NCI-H187 (cell line): ENCODE results near the gene RBBP8NL.

Experiments
- DNase-seq, 2 experiments: peaks; one replicate each; lab custom pipeline; 2025; lab: John Stamatoyannopoulos, UW

Gene RBBP8NL

GRCh38 chr20:62427172-62428001, at the start of gene RBBP8NL:
Gene RBBP8NL, minus strand, starts transcription at chr20:62427539. Its CDS starts 7,892 bp downstream, at chr20:62419647.
- DNase-seq: no peak

- DNase-seq: no peak
Measured at GRCh38 chr20:62476056-62476838, 48.9 kb upstream of the RBBP8NL start.

DNA sequence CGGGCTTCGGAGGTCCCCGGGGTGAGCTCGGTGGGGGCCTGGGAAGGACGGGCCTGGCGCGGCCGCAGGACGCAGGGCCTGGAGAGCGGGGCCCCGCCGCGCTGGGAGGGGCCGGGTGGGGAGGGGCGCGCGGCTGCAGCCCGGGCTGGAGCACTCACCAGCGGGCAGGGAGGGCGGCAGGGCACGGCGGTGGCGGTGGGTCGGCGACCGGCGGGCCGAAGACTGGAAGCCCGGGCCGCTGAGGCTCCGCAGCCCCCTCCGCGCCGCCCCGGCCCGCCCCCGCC, 48.4 kb upstream of the RBBP8NL start, which contains the start of gene GATA5:
Gene GATA5, minus strand, starts transcription at position 224 of the 284 bp plus-strand sequence. CDS start 474 bp downstream, outside the sequence.
- DNase-seq: no peak

DNA sequence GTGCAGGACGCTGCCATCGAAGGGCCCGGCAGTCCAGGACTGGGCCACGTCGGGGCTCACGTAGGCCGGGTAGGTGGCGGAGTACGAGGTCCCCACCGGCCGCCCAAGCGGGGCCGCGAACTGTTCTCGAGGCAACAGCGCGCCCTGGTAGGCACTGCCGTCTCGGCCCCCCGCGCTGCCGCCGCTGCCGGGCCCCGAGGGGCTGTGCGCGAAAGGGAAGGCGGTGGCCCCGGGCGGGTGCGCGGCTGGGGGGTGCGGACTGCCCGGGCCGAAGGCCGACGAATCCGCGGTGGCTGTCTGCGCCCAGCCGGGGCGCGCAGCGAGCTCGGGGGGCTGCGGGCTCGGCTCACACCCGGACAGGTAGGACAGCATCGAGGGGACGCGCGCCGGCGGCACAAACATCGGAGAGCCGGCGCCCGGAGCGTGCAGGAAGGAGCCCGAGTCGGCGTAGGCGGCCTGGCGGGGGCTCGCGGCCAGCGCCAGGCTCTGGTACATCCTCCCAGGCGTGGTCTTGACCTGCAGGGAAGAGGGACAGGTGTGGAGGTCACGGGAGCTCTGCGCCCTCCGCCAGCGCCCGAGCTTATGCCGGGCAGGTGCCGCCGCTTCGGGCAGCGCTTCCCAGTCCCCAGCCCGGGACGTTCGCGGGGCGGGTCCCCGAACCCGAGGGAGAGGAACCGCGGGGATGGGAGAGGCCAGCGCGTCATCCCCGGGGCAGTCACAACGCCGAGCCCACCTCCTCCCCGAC, 47.9 kb upstream of the RBBP8NL start:
- DNase-seq: no peak

DNA sequence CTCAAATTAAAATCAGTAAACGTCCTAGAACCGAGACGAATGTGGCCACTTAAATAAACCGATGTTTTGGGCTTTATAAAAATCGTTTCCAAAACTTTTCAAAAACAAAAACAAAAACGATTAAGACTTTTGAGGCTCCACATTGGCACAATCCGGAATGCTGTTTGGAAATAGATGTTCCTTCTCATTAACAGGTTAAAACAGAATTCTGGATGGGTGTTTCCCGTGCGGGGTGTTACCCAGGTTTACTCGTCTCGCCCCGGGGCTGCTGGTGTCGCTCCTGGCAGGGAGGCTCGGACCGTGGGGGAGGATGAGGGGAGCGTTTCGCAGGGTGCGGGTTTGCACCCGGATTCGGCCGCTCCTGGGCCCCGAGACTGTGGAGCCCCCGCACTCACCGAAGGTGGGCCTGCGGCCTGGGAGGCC, 47.3 kb upstream of the RBBP8NL start:
- no peak for DNase-seq

- no peak for DNase-seq
Measured at GRCh38 chr20:62473717-62474603, 46.6 kb upstream of the RBBP8NL start.

DNA sequence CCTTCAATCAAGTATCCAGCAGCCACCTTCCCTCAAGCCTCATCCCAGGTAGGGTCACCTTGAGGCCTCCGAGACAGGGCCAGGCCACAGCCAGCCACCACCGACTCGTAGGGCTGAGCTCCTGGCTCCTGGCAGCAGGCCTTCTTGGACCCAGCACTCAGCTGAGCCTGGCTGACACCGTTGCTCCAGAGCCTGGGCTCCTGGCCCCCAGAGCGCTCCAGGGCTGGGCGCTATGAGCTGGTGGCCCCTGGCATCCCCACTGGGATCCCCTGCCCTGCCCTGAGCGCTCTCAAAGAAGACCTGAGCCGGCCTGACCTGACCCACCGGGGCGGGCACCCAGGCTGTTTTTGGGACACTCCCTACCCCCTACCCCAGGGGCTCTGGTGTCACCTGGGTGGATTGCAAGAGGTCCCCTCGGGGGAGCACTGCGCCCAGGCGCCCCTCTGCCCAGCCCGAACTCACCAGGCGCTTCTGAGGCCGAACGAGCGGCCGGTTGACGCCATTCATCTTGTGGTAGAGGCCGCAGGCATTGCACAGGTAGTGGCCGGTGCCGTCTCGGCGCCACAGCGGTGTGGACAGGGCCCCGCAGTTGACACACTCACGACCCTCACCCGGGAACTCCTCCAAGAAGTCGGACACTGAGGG, 45.7 kb upstream of the RBBP8NL start:
- DNase-seq: no peak

DNA sequence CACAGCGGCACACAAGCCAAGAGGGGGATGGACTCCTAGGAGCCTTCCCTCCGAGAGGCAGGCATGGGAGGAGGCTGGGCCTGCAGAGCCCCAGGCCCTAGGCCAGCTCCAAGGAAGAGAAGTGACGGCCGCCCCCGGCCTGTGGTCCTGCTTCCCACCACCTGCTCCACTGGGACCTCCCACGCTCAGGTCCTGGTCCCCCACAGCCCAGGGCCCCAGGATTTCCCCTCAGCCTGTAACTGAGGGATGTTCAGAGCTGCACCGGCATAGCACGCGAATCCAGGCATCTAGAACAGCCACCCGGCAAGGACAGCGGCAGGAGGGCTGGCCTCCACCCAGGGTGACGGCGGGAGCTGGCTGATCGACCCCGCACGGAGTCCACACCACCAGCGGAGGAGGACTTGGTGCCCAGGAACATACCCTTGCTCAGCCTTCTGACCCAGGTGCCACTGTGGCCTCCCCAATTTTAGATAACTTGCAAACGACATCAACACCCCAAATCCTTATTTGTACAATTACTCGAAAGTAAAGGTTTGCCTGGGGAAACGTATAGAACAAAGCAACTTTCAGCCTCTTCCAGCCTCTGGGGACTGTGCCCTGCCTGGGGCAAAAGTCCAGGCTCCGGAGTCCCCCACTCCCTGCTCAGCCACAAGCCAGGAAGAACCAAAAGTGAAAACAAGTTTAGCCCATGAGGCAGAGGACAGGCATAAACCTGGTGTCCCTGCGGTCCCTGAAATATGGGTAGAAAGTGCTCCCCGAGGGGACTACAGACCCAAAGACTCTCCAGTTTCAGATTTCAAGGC, 45.0 kb upstream of the RBBP8NL start:
- no peak for DNase-seq

- no peak for DNase-seq
Measured at GRCh38 chr20:62470459-62470858, 43.1 kb upstream of the RBBP8NL start.

- DNase-seq: no peak
Measured at GRCh38 chr20:62470001-62470400, 42.7 kb upstream of the RBBP8NL start.

GRCh38 chr20:62469352-62469751, 42.0 kb upstream of the RBBP8NL start:
- no peak for DNase-seq

DNA sequence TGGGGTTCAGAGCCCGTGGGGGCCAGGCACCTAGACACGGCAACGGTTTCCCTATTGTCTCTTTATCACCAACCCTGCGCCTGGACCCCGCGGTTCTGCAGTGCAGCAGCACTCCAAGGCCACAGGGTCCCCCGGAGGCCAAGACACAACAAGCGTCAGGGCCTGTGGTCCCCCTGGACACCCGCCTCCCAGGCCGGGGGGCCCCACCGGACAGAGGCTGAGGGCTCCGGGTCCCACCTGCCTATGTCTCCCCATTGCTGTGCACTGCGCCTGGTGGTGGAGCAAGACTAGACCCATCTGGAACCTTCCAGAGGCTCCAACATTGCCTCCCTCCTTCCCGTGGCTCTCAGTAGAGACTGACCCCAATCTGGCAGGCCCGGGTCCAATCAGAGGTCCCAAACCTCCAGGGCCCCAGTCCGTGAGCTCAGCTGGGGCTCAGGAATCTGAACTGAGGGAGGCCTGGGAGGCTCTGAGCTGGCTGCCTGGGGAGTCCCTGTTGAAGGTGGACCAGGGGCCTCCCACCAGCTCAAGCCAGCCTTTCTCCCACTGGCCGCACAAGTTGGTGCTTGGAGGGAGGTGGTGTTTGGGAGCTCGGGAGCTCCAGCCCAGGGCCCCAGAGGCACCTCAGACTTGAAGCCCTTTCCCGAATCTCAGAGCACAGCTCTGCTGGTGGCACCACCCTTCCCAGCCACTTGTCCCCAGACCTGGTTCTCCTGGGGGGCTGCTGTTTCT, 39.6 kb upstream of the RBBP8NL start:
- DNase-seq: no peak

GRCh38 chr20:62466072-62466760, 38.9 kb upstream of the RBBP8NL start:
- DNase-seq: no peak

DNA sequence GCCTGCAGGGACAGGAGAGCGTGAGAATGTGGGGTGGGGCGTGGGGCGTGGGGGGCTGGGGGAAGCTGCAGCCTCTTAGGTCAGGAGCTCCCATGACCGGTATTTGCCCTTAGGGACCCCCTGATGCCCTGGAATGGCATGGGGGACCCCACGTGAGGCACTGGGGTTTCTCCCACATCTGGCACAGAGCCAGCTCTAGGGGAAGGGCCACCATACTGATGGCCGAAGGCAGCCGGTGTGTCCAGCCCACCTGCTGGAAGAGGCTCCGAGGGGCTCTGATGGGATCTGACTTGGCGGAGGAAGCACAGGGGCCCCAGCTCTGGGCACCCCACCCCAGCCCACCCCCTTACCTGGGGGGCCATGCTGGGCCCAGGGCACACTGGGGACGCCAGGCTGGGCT, 37.7 kb upstream of the RBBP8NL start:
- DNase-seq: no peak

DNA sequence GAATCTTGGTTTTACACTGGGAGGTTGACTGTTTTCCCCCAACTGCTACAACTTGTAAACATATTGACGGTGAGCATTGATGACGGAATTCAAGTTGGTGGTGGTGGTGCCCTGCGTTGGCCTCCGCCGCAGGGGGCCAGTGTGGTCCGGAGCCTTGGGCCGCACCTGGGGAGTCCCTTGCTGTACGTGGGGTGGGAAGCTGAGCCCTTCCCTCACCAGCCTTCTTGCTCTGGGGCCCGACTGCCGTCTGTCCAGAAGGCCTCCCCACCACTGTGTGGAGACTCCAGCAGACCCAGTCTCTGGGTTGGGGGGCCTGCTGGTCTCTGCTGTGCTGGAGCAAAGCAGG, 37.1 kb upstream of the RBBP8NL start:
- no peak for DNase-seq

GRCh38 chr20:62463651-62464424, 36.5 kb upstream of the RBBP8NL start:
- no peak for DNase-seq

DNA sequence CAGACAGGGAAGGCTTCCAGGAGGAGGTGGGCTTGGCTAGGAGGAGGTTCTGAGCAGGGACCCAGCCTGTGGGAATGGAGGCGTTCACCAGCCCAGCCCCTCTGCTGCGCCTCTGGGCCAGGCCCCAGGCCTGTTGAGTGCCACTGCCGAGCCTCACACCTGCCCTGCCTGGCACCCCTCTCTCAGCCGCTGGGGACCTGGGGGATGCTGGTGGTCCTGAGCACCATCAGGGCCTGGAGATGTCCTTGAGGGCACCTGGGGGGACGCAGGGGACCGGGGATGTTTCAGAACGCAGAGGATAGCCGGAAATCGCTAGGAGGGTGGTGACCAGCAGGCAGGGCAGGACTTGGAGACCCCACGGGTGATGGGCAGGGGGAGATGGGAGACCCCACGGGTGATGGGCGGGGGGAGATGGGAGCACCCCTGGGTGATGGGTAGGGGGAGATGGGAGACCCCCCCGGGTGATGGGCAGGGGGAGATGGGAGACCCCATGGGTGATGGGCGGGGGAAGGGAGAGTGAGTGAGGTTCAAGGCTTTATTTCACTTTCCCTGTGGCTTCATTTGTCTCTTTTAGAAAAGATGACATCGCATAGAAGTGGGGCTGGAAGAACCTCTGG, 35.7 kb upstream of the RBBP8NL start:
- DNase-seq: no peak

- no peak for DNase-seq
Measured at GRCh38 chr20:62461834-62462233, 34.5 kb upstream of the RBBP8NL start.
